HS-5 (cell line): ENCODE results near the gene FBP2.
"Not testable (repeated sequence)": the region's sequence is repeated elsewhere in the genome, so short reads cannot be mapped to it uniquely, and the experiment has no call there.

ENCODE experiments used
- DNase-seq: peaks from one replicate; pipeline ENCODE4 v3.0.0-alpha.2; 2012; ENCODE audit warnings: low read depth

Gene FBP2

DNA sequence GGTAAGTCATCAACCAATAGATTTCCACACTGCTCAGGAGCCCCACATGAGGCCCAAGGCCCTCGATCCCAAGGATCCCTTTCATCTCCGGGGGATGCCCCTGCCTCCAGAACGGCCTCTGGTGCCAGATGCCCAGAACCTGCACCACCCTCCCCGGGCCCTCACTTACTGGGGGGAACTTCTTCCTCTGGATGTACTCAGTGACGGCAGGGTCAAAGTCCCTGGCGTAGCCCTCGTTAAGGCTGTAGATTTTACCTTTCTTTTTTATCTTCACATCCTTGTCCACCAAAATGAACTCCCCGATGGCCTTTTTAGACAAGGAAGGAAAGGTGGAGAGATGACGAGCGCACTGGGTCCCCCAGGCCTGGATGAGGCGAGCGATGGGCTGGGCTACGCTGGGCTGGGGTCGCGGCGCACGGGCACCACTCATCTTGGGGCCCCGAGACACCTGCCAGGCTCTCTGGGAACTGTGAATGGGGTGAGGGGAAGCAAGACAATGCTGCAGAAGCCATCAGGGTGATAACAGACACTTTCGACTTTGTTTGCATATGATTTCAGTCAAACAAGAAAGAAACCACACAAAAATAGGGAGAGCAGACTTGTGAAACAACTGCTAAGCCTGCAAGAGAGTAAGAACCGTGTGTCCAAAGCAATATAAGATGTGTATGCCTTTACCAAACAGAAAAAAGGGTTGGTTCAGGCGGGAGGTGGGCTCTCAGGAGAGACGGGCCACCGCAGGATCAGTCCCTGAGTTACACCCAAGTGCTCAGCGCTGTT, 13.2 kb upstream of the FBP2 start:
- no peak for DNase-seq

DNA sequence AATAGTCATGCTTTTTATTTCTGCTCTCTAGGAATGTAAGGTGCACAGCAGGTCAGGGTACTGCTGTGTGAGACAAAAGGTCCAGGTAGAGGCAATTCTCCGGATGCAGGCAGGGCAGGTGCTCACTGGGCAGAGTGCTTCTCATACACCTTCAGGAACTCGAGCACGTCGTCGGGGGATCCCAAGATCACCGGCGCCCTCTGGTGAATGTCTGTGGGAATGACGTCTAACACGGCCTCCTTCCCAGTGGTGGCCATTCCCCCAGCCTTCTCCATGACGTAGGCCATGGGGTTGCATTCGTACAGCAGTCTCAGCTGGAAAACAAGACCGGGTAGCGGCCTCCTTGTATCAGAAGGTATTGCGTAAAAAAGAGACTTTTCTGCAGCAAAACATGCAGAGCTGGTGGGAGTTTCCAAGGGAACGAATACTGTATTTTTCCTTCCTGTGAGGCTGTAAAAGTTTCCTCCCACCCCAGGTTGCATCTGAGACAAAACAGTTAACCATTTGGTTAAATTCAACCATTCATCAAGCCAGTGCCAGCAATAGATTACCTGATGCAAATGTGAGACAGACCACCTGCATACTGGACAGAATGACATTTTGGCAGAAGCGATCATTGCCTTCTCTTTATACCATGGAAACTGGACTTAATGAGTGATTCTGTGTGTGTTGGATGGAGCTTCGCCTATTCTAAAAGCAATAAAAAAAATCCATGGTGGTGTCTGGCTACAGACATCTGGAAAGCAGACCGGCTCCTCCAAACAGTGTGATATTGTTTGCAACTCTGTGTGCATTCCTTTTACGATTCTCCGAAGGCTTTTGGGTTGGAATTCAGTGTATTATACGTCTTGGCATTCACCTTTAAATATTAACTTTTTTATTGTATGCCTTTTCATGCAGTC, 9.9 kb upstream of the FBP2 start:
- no peak for DNase-seq

DNA sequence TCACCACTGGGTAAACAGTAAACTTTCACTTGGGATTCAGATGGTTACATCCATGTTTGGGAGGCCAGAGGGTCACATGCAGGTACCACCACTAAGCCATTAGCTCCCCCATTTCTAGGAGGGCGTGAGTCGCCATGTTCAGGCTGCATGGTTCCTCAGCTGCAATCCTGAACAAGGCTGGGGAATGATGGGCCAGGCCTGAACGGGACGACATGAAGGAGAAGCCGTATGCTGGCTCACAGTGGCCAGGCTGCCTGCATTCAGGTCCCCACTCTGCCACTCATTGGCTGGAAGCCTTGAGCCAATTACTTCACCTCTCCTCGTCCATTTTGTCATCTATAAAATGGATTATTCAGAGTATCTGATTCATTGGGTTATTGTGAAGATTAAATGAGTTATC, 9.0 kb upstream of the FBP2 start:
- no peak for DNase-seq

DNA sequence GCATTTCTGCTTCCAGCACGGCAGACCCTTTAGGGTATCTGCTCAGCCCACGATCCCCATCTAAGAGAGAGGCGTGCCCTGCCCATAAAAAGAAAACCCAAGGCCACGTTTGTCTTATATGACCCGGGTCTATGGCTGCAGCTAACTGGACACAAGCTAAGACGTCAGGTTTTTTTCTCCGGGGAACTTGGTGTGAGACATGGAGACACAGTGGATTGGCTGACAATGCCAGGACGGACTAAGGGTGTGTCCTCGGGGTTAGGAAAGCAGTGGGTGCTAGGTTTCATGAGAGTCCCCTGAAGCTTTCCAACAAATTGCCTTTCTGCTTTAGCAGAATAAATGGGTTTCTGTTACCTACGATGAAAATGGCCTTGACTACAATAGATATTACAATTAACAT, 7.1 kb upstream of the FBP2 start:
- DNase-seq = no peak

DNA sequence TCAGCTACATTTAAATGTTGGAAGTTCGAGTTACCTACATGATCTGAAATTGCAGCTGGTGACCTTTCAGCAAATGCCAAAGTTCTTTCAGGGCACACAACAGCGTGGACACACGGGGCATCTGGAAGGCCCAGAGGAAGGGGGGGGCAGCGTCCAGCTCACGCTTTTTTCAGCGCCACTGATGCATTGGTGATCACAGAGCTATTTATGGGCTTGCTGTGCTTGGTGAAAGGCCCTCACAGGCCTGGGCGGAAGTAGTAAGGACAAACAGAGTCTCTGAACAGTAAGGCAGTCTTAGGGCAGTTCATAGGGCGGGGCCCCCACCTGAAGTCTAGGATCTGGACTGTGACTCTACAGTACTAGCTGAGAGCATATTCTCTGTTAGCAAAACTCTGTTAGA, 6.6 kb upstream of the FBP2 start:
- no peak for DNase-seq

DNA sequence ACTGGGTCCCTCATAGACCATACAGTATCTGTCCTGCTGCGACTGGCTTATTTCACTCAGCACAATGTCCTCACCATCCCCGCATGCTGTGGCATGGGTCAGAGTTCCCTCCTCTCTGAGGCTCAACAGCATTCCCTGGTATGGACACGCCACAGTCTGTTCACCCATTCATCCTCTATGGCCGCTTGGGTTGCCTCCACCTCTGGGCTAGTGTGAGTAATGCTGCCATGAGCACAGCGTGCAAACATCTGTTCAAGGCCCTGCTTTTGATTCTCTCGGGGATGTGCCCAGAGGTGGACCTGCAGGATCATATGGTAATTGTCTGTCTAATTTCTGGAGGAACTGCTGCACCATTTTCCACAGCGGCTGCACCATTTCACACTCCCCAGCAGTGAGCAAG, 5.5 kb upstream of the FBP2 start:
- DNase-seq = no peak

DNA sequence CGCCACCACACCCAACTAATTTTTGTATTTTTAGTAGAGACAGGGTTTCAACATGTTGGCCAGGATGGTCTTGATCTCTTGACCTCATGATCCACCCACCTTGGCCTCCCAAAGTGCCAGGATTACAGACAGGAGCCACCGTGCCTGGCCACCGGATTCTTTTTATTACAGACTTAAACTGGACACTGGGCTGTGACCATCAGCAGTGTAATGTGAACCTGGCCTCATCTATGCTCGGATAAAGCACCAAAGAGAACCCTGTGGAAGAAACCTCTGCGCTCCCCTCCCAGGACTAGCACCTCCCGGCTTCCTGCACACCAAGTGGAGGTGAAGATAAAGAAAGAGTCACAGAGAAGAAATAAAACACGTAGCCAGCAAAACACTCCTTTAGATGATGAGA, 941 bp downstream of the FBP2 start:
- DNase-seq = not testable (repeated sequence)

DNA sequence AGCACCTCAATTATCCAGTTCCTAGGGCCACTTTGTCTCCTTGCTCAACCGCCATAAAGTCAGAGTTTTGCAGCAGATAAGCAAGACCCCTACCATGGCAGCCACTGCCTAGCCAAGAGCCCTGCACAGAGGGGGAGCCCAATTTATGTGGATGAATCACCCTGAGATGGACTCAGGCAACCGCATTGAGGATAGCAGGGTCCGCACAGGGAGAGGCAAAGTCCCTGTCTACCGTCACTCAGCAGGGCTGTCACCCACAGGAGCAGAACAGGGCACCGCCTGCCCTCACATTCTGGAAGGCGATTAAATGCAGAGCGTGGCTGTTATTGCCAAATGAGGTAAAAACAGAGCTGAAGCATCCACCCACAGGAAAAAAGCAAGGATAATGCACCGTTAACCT, 1.7 kb downstream of the FBP2 start:
- no peak for DNase-seq

DNA sequence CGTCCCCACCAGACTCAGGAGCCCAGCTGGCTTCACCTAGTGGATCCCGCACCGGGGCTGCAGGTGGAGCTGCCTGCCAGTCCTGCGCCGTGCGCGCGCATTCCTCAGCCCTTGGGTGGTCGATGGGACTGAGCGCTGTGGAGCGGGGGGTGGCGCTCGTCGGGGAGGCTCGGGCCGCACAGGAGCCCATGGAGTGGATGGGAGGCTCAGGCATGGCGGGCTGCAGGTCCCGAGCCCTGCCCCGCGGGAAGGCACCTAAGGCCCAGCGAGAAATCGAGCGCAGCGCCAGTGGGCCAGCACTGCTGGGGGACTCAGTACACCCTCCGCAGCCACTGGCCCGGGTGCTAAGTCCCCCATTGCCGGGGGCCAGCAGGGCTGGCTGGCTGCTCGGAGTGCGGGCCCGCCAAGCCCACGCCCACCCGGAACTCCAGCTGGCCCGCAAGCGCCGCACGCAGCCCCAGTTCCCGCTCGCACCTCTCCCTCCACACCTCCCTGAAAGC, 2.5 kb downstream of the FBP2 start:
- DNase-seq = not testable (repeated sequence)

DNA sequence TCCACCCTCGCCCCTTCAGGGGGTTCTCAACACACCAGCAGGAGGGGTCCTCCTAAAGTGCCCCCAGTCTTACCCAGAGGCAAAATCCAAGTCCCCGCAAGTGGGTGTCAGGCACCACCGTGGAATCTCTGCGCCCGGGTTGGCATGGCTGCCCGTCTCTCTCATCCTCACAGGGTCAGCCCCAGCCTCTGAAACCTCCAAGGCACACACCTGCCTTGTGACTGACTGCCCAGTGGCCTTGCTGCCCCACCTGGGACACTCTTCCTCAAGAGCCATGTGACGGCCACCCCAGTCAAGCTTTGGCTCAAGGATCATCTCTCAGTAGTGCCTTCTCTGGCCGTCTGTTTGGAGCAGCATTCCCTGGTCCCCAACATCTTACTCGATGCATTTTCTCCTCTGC, 4.9 kb downstream of the FBP2 start:
- no peak for DNase-seq

DNA sequence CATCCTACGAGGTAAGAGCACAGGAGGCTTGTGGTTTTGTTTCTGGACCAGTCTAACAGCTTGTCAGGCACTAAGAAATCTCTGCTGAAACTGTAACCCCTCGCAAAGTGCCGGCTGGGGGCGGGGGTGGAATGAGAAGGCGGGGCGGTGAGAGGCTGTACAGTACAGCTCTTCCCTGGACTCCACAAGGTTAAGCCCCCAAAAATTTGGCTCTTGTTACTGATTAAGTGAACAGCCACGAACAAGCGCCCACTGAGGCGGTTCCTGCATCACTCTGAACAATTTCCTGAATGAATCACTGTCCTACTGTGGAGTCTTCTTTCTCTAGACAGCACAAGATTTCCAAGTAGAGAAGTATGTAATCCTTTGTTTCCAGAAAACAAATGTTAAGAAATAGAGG, 6.8 kb downstream of the FBP2 start:
- no peak for DNase-seq

DNA sequence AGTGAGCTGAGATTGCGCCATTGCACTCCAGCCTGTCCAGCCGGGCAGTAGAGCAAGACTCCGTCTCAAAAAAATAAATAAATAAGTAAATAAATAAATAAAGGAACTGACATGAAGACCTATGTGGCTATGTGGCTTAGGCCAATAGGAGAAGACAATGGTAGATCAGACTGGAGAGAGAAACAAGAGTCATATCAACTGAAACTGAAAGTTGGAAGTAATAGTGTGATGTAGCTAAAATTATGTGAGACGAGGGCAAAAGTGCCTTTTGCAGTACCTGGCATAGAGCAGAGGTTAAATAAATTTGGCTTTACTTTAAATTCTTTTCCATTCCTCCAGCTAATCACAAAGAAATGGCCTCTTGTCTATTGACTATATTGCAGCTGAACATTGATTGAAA, 7.3 kb downstream of the FBP2 start:
- no peak for DNase-seq

DNA sequence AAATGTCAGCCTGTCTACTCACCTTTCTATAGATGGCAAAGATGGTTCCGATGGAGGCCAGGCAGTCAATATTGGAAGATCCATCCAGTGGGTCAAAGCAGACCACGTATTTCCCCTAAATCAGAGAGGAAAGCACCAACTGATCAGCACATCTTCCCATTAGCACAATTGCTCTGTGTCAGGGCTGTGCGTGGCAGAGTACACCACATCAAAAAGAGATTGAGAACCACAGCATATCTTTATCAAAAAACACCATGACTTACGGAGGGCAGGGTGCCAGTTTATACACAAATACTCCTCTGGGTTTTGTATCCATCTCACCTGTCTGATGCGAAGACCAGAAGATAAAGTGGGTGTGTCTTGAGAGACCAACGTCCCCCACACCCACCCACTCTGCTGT, 9.1 kb downstream of the FBP2 start:
- DNase-seq = no peak

DNA sequence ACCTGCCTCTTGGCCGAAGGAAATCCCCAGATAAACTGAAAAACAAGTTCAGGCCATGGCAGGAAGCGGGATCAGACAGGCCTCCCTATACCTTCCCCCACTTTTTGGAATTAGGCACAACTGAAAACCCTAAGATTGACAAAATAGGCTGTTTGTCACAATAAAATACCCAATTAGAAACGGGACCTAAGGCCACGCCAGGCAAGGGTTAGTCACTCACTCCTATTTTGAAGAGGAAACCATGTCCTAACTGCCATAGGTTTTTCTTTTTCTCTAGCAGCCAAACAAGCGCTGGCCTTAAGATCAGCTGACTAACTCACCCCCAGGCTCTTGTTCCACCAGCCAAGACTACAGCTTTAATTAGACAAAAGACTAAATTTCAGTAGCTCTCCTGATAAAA, 11.9 kb downstream of the FBP2 start:
- no peak for DNase-seq

DNA sequence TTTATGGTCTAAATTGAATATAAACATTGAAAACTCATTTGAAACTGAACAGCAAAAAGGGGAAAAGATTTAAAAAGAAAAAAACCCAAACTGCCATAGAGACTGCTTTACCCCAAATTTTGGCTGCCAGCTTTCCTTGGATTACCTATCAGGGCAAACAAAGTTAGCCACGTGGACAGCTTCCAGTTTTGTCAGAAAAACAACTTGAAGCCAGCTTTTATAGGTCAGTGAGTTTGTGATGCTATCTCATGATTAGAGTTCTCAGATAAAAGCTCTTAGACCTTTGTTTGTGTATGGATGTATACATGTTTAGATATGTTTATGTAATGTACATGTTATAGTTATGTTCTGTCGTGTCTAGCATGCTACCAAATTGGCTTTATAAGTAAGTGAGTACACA, 16.1 kb downstream of the FBP2 start:
- DNase-seq = no peak

DNA sequence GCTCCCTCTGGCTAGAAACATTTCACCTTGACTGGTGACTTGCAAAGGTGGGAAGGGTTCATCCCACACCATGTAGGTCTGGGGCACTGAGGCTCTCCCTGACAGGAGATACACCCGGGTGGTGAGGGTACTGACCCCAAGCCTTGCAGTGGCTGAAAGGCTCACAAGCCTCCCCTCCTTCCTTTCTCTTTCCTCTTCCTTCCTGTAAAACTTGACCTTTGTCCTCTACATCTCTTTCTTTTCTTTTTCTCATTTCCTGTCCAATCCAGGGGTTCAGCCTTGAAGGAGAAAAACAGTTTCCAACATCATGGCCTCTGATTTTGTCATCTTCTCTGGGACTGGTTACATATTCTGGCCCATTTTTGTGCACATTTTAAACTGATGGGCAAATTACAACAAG, 16.6 kb downstream of the FBP2 start:
- no peak for DNase-seq

DNA sequence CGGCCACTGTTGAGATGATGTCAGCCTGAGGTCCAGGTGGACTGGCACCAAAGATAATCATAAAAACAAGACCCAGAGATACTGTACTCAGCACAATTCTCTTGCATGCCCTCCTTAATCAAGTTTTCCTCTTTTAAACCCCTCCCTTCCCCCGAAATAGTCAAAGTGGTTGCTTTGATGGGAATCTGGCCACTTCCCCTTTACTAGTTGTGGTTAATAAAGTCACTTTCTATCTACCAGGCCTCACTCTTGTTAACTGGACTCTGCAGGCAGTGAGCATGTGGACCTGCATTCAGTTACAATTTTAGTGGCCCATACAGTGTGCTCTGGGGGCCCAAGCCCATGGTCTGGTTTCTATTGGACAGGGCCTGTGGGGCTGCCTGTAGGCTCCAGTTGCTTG, 17.5 kb downstream of the FBP2 start:
- DNase-seq = no peak

DNA sequence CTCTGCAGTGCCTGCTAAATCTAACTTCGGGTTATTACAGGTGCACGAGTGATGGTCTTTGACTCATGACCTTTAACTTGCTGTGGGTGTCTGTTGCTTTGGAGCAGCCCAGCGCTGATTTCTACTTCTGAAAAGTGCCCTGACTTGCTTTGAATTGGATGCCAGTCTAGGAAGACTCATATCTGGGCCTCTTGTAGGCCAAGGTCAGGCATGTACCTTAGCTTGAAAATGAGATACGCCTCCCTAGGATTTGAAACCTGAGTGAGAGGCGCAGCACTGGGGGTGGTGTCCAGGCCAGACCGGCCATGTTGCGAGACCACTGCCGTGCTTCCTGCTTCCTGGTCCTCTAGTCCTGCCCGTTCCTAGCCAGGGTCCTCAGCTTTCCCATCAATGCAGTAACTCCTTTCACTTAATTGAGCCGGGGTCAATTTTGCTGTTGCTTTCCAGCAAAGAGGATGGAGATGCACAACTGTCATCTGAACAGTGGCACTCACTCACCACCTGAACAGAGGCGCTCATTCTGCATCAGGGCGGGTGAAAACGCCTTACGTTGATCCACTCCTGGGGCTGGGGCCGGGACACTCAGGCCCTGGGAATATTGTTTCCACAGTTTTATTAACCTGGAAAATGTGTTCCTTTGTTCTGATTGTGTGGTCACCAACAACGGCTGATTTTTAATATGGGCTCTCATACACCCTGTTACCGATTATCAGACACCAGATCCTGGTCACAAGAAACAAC, 24.5 kb downstream of the FBP2 start:
- DNase-seq = no peak

DNA sequence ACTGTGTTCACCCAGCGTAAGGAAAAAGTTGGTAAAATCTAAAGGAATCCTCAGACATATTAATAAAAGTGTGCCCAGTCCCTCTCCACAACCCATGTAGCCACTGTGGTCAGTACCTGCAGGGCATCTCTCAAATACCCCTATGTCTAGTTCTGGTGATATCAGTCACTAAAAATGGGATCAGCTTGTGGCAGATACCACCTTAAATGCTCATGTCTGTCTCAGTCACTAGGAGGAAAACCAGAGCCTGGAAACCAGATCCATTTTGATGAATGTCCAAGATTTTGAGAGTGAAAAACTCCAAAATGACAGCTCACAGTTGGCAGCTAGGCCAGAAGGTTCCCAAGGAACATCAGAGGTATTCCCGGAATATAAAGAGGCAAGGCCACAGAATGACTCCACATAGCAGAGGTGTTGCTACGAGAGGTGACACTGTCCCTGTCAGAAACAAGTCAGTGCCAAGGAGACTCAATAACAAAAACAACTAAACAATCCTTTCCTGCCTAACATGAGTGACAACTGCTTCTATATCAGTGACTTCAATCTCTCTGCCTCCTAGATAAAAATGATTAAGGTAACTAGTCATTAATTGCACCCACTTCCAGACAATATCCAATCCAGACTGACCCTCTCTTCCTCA, 25.3 kb downstream of the FBP2 start:
- no peak for DNase-seq

DNA sequence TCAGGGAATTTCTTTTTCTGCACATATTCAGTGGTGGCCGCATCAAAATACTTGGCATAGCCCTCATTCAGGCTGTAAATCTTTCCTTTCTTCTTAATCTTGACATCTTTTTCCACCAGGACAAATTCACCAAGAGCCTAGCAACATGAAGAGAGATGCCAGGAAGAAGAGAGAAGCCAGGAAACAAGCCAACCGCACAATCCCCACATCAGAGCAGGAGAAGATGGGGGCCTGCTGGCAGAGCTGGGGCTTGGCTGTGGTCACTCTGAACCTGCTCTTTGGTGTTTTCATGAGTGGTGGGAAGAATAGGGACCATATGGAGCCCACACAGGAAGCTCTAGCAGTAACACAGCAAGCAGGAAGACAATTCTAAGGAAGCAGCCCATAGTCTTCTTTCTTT, 26.4 kb downstream of the FBP2 start:
- DNase-seq = no peak

DNA sequence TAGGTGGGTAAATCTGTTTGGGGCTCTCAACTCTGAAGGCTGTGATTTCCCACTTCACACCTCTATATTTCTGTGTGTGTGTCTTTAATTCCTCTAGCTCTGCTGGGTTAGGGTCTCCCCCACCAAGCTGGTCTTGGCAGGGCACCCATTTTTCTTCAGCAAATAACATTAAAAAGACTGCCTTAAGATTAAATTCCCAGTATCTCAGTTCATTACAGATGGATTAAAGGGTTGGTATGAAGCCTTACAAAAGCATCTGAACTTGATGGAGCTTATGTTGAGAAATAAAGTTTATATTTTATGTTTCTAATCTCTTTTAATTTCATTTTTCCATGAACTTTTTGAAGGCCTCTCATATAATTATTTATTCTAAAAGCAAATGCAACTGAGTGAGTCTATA, 27.1 kb downstream of the FBP2 start:
- DNase-seq = no peak

DNA sequence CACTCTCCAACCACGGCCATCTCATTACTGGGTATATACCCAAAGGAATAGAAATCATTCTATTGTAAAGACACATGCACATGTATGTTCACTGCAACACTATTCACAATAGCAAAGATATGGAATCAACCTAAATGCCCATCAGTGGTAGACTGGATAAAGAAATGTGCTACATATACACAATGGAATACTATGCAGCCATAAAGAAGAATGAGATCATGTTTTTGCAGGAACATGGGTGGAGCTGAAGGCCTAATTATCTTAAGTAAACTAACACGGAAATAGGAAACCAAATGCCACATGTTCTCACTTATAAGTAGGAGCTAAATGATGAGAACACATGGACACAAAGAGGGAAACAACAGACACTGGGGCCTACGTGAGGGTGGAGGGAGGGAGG, 29.3 kb downstream of the FBP2 start:
- DNase-seq = not testable (repeated sequence)
